GM18505 (cell line): ENCODE measurements around the gene SLC6A11.

ENCODE experiments used
- ATAC-seq: cut with Tn5 transposase; IDR thresholded peaks from one replicate; pipeline ENCODE4 v1.9.1; 2021; ENCODE audit not compliant: unreplicated experiment
- POLR2A ChIP-seq: IDR thresholded peaks from 4 replicates; pipeline ENCODE4 v1.6.1; 2011; ENCODE audit warnings: borderline replicate concordance; ENCODE audit not compliant: insufficient read depth, insufficient read length; ENCODE audit errors: extremely low read depth

The SLC6A11 gene

DNA sequence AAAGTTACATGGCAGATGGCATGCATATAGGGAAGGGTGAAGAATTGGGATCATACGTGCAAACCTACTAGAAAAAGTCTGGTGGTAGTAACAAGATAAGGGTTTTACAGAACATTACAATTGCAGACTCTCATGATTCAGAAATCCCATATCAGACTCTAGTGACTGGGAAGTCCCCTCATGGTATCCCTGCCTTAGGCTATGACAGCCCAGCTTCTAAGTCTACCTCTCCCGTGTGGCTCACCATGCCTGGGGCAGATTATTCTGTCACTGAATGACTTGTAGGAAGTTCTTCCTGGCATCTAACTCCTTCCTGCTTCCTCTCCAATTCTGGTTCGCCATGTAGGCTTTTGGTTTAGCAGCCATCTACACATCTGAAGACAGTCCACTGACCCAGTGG lies 5.7 kb upstream of the SLC6A11 start:
- ATAC-seq = no peak

GRCh38 chr3:10813425-10813824 lies 2.6 kb upstream of the SLC6A11 start:
- ATAC-seq = no peak

More for the DNA sequence above, 5.7 kb upstream of the SLC6A11 start:
- TF ChIP-seq POLR2A = no peak

GRCh38 chr3:10814623-10815022 lies 1.4 kb upstream of the SLC6A11 start:
- no peak for ATAC-seq
- TF ChIP-seq POLR2A = no peak

More at GRCh38 chr3:10813425-10813824, 2.6 kb upstream of the SLC6A11 start:
- no peak for TF ChIP-seq POLR2A

DNA sequence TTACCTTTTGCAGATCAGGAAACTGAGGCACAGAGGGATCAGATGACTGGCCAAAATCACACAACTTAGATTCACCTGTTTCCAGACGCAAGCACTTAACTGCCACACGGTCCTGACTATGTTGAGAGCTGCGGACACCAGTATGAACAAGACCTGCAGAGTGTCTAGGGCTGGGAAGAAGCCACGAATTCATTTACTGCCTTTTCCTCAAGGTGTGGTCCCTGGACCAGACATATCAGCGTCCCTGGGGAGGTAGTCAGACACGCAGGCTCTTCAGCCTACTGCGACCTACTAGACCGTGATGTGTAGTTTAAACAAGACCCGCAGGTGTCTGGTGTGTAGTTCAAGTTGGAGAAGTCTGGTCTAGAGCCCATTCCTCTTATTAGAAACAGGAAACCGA lies 541 bp upstream of the SLC6A11 start:
- ATAC-seq = no peak
- TF ChIP-seq POLR2A = no peak

DNA sequence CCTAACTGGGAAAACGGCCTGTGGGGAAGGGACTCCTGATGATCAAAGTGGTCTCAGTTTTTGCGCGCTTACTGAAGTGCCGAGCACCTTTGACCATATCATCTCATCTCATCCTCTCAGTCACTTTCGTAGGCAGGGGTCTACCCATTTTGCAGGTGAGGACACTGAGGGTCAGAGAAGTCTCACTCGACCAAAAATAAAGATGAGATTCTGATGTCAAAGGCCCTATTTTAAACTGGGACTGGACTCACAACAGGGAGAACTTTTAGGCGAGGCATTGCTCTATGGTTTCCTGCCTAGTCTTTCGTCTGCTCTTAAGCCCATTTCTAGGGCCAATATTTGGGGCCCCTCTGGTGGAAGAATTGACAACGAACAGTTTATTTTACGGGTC lies 830 bp downstream of the SLC6A11 start:
- no peak for ATAC-seq
- TF ChIP-seq POLR2A = no peak

DNA sequence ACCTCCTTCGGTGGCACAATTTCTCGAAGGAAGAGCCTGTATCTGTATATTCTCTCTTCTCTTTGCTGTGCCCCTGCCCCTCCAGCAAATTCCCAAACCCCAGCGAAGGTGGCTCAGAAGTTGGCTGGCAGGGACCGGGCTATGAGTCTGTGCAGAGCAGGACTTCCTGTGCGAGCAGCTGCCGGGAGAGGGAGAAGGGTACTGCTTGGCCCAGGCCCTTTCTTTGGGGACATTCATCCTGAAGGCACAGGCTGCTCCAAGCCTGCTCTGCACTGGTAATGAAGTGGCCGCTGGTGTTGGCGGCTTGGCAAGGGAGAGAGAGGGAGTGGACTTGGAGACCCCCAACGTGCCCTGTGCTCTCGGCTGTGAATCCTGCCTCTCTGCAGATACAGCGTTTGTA lies 1.5 kb downstream of the SLC6A11 start:
- TF ChIP-seq POLR2A = no peak
- ATAC-seq = no peak

- no peak for ATAC-seq
Measured at GRCh38 chr3:10822055-10822454, 6.0 kb downstream of the SLC6A11 start.

DNA sequence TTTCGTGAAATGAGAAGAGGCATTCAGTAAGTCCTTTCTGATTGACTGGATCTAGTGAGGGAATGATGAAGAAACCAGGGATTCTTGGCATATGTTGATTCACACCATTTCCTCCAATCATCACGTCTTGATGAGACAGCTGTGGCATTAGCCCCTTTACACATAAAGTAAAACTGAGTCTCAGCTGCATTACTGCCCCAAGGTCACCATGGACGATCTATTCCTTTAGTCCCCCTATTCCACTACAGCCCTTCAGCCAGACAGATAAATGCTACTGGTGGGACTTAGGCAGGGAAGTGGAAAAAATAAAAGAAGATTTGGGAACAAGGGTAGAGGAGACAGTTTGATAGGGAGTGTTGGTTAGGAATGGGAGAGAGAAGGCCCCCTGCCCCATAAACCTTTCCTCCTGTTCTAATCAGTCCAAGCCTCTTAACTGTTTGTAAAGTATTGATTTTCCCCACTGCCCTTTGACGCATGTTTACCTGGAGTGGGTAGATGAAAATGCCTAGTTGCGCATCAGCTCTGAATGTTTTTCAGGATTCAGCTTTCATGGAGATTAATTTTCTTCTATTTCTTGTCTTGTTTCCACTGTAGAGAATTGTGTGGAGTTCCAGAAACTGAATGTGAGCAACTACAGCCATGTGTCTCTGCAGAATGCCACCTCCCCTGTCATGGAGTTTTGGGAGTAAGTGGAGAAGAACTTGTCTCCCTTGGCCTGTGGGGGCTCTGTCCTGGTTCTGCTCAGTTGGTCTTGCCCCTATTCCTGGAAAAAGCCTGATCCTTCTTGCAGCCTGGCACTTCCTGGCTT lies 6.9 kb downstream of the SLC6A11 start:
- TF ChIP-seq POLR2A = no peak
- no peak for ATAC-seq

More at GRCh38 chr3:10822055-10822454, 6.0 kb downstream of the SLC6A11 start:
- TF ChIP-seq POLR2A = no peak

DNA sequence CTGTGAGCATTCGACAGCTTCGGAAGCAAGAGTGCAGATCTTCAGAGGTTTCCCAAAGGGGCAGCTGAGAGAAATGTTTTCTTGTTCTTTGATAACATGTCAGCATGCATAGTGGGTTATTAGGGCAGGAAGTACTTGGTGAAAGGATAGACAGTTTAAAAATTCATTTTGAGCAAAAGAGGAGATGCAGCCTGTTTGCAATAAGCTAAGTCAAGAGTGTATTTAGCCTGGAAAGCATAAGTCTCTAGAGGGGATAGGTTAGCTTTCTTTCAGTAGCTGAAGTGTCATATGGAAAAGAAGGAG lies 7.4 kb downstream of the SLC6A11 start:
- TF ChIP-seq POLR2A = no peak
- ATAC-seq = no peak

DNA sequence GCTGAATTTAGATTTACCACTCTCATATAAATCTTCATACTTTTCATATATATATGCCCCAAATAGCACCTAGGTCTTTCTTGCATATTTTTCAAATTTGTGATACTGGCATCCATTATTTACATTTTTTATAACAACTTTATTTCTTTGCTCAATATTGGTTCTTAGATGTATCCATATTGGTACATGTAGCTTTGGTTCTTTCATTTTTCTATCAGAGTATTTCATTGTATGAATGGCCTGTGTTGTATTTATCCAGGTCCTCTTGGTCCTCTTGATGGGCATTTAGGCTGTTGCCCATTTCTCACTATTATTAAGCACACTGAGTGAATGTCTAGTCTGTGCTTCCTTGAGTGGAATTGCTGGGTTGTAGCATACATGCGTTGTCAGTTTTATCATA lies 8.4 kb downstream of the SLC6A11 start:
- ATAC-seq = no peak
- no peak for TF ChIP-seq POLR2A

- ATAC-seq = no peak
- TF ChIP-seq POLR2A = no peak
Measured at GRCh38 chr3:10833855-10834414, 17.9 kb downstream of the SLC6A11 start.

GRCh38 chr3:10834951-10835350 lies 18.9 kb downstream of the SLC6A11 start:
- no peak for TF ChIP-seq POLR2A
- no peak for ATAC-seq

GRCh38 chr3:10835406-10835805 lies 19.4 kb downstream of the SLC6A11 start:
- no peak for TF ChIP-seq POLR2A
- no peak for ATAC-seq

GRCh38 chr3:10836676-10837075 lies 20.6 kb downstream of the SLC6A11 start:
- no peak for TF ChIP-seq POLR2A
- ATAC-seq = no peak
